GM12878 (cell line): ENCODE measurements around the gene KBTBD13. TPM values are rescaled to one million over a fixed set of nuclear protein-coding genes. Genes with fewer than 3 reads are reported as not detected.
"Not testable (repeated sequence)": the region's sequence is repeated elsewhere in the genome, so short reads cannot be mapped to it uniquely, and the experiment has no call there.

Source experiments
- ATAC-seq: fragments of 200-7000 bp; cut with Tn5 transposase; 3 replicates; pipeline ENCODE4 v1.9.1; 2020; ENCODE audit warnings: mild to moderate bottlenecking, moderate library complexity
- BruUV-seq: library from RNA; stranded (reverse); fragments of 400-500 nt; replicated peaks from 2 replicates; lab custom pipeline; 2021; lab: Mats Ljungman, UMichigan
- CTCF ChIA-PET: fragments of 300-600 bp; sonication (Branson Sonifier 250); formaldehyde crosslinking; extraction: SDS; loops from one replicate; lab custom pipeline; 2021; ENCODE audit warnings: inconsistent platforms; lab: Yijun Ruan, JAX
- POLR2A ChIA-PET: fragments of 350-600 bp; formaldehyde crosslinking; extraction: SDS; loops from one replicate; lab custom pipeline; 2021; ENCODE audit warnings: inconsistent platforms; lab: Charles Lee
- RAD21 ChIA-PET: fragments of 300-600 bp; sonication (Branson Sonifier 250); formaldehyde crosslinking; loops from one replicate; lab custom pipeline; 2023; ENCODE audit warnings: antibody characterized with exemption; ENCODE audit not compliant: unreplicated experiment; lab: Charles Lee
- SMC1A ChIA-PET: fragments of 300-600 bp; sonication (Branson Sonifier 250); formaldehyde crosslinking; loops from one replicate; lab custom pipeline; 2023; ENCODE audit not compliant: unreplicated experiment, uncharacterized antibody; lab: Charles Lee
- DNase-seq: peaks from one replicate; pipeline ENCODE4 v3.0.0-alpha.2; 2011; ENCODE audit warnings: low read depth, low spot score
- FAIRE-seq: peaks from 3 replicates; lab custom pipeline; 2011; peaks lifted over from hg19 to GRCh38; lab: Jason Lieb, UNC
- H2AFZ ChIP-seq: 2 replicates; pipeline ENCODE4 v1.6.0; 2011; ENCODE audit warnings: low read depth, low read length, control low read depth; ENCODE audit not compliant: control insufficient read depth
- H3K27ac ChIP-seq: 2 replicates; pipeline ENCODE4 v1.5.1; 2011; ENCODE audit warnings: control low read depth; ENCODE audit not compliant: control insufficient read depth, insufficient read depth
- H3K27me3 ChIP-seq, 2 experiments: replicated peaks in 1 of 2; 2 replicates each; pipeline versions ENCODE4 v1.6.0 to v1.6.1; 2011; ENCODE audit warnings: low read length in 1 of 2; ENCODE audit not compliant: control insufficient read depth in 2 of 2, insufficient read depth in 2 of 2
- H3K36me3 ChIP-seq, 2 experiments: 2 replicates each; pipeline ENCODE4 v1.5.1; 2011; ENCODE audit warnings: low read length in 1 of 2; ENCODE audit not compliant: control insufficient read depth in 2 of 2, insufficient read depth in 2 of 2
- H3K4me1 ChIP-seq: 2 replicates; pipeline ENCODE4 v1.6.1; 2011; ENCODE audit warnings: mild to moderate bottlenecking, low read length, moderate library complexity, mixed read lengths; ENCODE audit not compliant: control insufficient read depth, insufficient read depth
- H3K4me2 ChIP-seq: 2 replicates; pipeline ENCODE4 v1.6.0; 2011; ENCODE audit warnings: control low read depth; ENCODE audit not compliant: control insufficient read depth, insufficient read depth
- H3K4me3 ChIP-seq: fragments of 200-600 bp; sonication (generic); 2 replicates; pipeline ENCODE4 v1.5.1; 2016
- H3K79me2 ChIP-seq: 2 replicates; pipeline ENCODE4 v1.6.0; 2011; ENCODE audit warnings: low read length; ENCODE audit not compliant: control insufficient read depth, insufficient read depth
- H3K9ac ChIP-seq: 2 replicates; pipeline ENCODE4 v1.8.0; 2011; ENCODE audit warnings: low read length, control low read depth, mixed read lengths; ENCODE audit not compliant: control insufficient read depth, insufficient read depth
- H3K9me3 ChIP-seq: replicated peaks from 3 replicates; pipeline ENCODE4 v1.5.1; 2011; ENCODE audit warnings: mild to moderate bottlenecking, low read length; ENCODE audit not compliant: control insufficient read depth, insufficient read depth
- H4K20me1 ChIP-seq: 2 replicates; pipeline ENCODE4 v1.6.0; 2011; ENCODE audit not compliant: control insufficient read depth, insufficient read depth
- ATF7 ChIP-seq: fragments of 450-650 bp; IDR thresholded peaks from 2 replicates; pipeline ENCODE4 v1.6.1; 2016; ENCODE audit warnings: low read depth, mild to moderate bottlenecking
- BHLHE40 ChIP-seq, 2 experiments: fragments of 450-650 bp in 1 of 2; IDR thresholded peaks; 2 replicates each; pipeline ENCODE4 v1.6.1; 2011 to 2017; ENCODE audit warnings: low read depth in 2 of 2, borderline replicate concordance in 1 of 2, improper control_type of control experiment in 1 of 2, low read length in 1 of 2, mild to moderate bottlenecking in 1 of 2
- IKZF2 ChIP-seq, 2 experiments: fragments of 450-650 bp; IDR thresholded peaks; 2 replicates each; pipeline ENCODE4 v1.6.1; 2017; ENCODE audit warnings: mild to moderate bottlenecking in 2 of 2, moderate library complexity in 2 of 2
- NR2F1 ChIP-seq: fragments of 450-650 bp; conservative IDR thresholded peaks from 2 replicates; pipeline ENCODE4 v1.6.1; 2017; ENCODE audit warnings: mild to moderate bottlenecking
- RAD51 ChIP-seq: fragments of 450-650 bp; IDR thresholded peaks from 2 replicates; pipeline ENCODE4 v1.6.1; 2016; ENCODE audit warnings: moderate library complexity, mild to moderate bottlenecking, inconsistent platforms
- WGBS: methylation state at CpG from one replicate; pipeline ENCODE4 v1.1.6; 2016; ENCODE audit warnings: low lambda C conversion rate; ENCODE audit not compliant: insufficient replicate concordance, insufficient coverage; ENCODE audit errors: missing lambda C conversion rate; 5-methylcytosine and 5-hydroxymethylcytosine counted together
- in situ Hi-C: fragments of 300-500 bp; cut with MboI; formaldehyde crosslinking; loops from 9 replicates; pipeline ENCODE4 v1.14.3; 2018; ENCODE audit warnings: mixed read lengths
- intact Hi-C: fragments of 100-400 bp; cut with micrococcal nuclease; formaldehyde crosslinking; loops from one replicate; pipeline ENCODE4 v1.14.2; 2022; ENCODE audit not compliant: unreplicated experiment
- polyA plus RNA-seq, 11 experiments: library from polyadenylated mRNA; depleted of rRNA in 4 of 11; unstranded in 6 of 11; stranded (reverse) in 5 of 11; fragments of >200 nt; fragmentation: Nextera tagmentation in 4 of 11; fragmentation: Illumina TruSeq in 1 of 11; extraction: Ambion mirVana in 4 of 11; extraction: Trizol in 1 of 11; gene quantifications; 1 replicate in 1 of 11; 2 replicates in 10 of 11; pipeline versions ENCODE4 v1.2.1 to v1.2.3, GENCODE V29; 2011 to 2016; ENCODE audit warnings: inconsistent platforms in 2 of 11, missing spikeins in 2 of 11, low read depth in 1 of 11
- total RNA-seq, 4 experiments: library from RNA; depleted of rRNA in 3 of 4; stranded (reverse); fragments of >200 nt in 3 of 4; fragmentation: Illumina TruSeq in 1 of 4; extraction: Trizol in 1 of 4; gene quantifications; 2 replicates each; pipeline versions ENCODE4 v1.2.1 to v1.2.3, GENCODE V29; 2013 to 2021
- TF ChIP-seq, protein P1 (sequence below): fragments of 450-650 bp; IDR thresholded peaks from 2 replicates; pipeline ENCODE4 v1.6.1; 2017; ENCODE audit warnings: low read depth, mild to moderate bottlenecking, moderate library complexity

Gene KBTBD13
- total and polyA plus RNA-seq, 10 of the 15 experiments (the other 5 are each of a cell fraction or from before 2014, with no cell fraction given) = 0.06 TPM; not detected in 9

DNA sequence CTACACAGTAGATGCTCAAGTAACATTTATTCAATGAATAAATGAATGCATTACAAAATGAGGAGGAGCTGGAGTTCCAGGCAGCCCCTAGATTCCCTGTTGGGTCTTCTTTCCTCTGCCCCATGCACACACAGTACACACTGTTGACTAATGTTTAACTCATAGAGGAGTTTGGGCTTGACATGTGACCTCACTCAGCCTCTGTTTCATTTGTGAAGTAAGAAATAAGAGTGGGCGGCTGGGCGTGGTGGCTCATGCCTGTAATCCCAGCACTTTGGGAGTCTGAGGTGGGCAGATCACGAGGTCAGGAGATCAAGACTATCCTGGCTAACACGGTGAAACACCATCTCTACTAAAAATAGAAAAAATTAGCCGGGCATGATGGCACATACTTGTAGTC, 32.3 kb upstream of the KBTBD13 start:
- H3K36me3 ChIP-seq, in situ Hi-C loops, FAIRE-seq, H3K4me2 ChIP-seq, H3K79me2 ChIP-seq, BruUV-seq, intact Hi-C loops, DNase-seq, H3K27ac ChIP-seq, H3K4me3 ChIP-seq, H3K9ac ChIP-seq, H4K20me1 ChIP-seq, H2AFZ ChIP-seq, H3K27me3 ChIP-seq, H3K4me1 ChIP-seq, H3K9me3 ChIP-seq: not testable (repeated sequence)
- ChIA-PET POLR2A (interaction anchor here (0.7 to 2.5 kb wide), 2 partner anchors 12 to 256 kb away, joined by 3 to 6 read pairs; no protein-coding TSS in a partner anchor), CTCF (interaction anchor here (0.6 to 3.5 kb wide), 3 partner anchors 10 to 215 kb away, joined by 3 to 22 read pairs (median 3); no protein-coding TSS in a partner anchor), RAD21 (interaction anchor here (0.7 to 3.3 kb wide), 3 partner anchors 10 to 89 kb away, joined by 4 to 20 read pairs (median 4); no protein-coding TSS in a partner anchor), SMC1A (interaction anchor here (0.6 to 4.9 kb wide), 2 partner anchors 10 to 13 kb away, joined by 3 to 28 read pairs; no protein-coding TSS in a partner anchor)
- peak; percentile 93 for ATAC-seq
- 17% methylated on average over 5 of the region's 5 CpGs for WGBS
- TF ChIP-seq IKZF2 (IDR thresholded peaks at IDR 0.05) (peak in 1 of 2 experiments; percentile 30; a peak in 2 of 4 replicates), RAD51 (peak; percentile 85), BHLHE40 (IDR thresholded peaks at IDR 0.05; ENCODE audit: borderline replicate concordance in 1 of 2, low read depth in 2 of 2, low read length in 1 of 2) (peak in 1 of 2 experiments; percentile 42; a peak in 1 of 4 replicates), NR2F1 (0 out of 2 replicates have a peak, but pooled peaks have one; percentile 29), ATF7 (0 out of 2 replicates have a peak, but pooled peaks have one; percentile 24)
- TF ChIP-seq, protein P1, sequence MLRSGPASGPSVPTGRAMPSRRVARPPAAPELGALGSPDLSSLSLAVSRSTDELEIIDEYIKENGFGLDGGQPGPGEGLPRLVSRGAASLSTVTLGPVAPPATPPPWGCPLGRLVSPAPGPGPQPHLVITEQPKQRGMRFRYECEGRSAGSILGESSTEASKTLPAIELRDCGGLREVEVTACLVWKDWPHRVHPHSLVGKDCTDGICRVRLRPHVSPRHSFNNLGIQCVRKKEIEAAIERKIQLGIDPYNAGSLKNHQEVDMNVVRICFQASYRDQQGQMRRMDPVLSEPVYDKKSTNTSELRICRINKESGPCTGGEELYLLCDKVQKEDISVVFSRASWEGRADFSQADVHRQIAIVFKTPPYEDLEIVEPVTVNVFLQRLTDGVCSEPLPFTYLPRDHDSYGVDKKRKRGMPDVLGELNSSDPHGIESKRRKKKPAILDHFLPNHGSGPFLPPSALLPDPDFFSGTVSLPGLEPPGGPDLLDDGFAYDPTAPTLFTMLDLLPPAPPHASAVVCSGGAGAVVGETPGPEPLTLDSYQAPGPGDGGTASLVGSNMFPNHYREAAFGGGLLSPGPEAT = peak; percentile 31; the same call in 1 of the 2 replicates
